ENCODE measurements around the gene ADGRL3.
A peak's percentile ranks its signal among the peaks of the same experiment; 100 is the strongest.

The ADGRL3 gene

GRCh38 chr4:61192392-61192791 lies 7.7 kb upstream of the ADGRL3 start:
- no peak for DNase-seq (ENCODE audit: low spot score)
- no peaks in the 10 kb centered on the region for H3K4me1 ChIP-seq (ENCODE audit: insufficient read depth, poor library complexity, severe bottlenecking)
- TF ChIP-seq CTCF (IDR thresholded peaks at IDR 0.05; ENCODE audit: poor library complexity, severe bottlenecking): no peak
- H3K4me3 ChIP-seq (ENCODE audit: severe bottlenecking): no peak overlapping the region
- H3K9me3 ChIP-seq (ENCODE audit: severe bottlenecking): no peaks in the 10 kb centered on the region
- ATAC-seq (ENCODE audit: low read depth): no peak
- H3K36me3 ChIP-seq (ENCODE audit: low read depth): no peaks in the 10 kb centered on the region
- H3K27me3 ChIP-seq (ENCODE audit: insufficient read depth, poor library complexity, severe bottlenecking): no peaks in the 10 kb centered on the region
- H3K27ac ChIP-seq (ENCODE audit: poor library complexity, severe bottlenecking): no peak overlapping the region

- H3K27ac ChIP-seq (ENCODE audit: poor library complexity, severe bottlenecking): no peak overlapping the region
- ATAC-seq (ENCODE audit: low read depth) (no peak), DNase-seq (ENCODE audit: low spot score) (no peak)
- H3K9me3 ChIP-seq (ENCODE audit: severe bottlenecking): no peaks in the 10 kb centered on the region
- H3K36me3 ChIP-seq (ENCODE audit: low read depth): no peaks in the 10 kb centered on the region
- H3K4me1 ChIP-seq (ENCODE audit: insufficient read depth, poor library complexity, severe bottlenecking): no peaks in the 10 kb centered on the region
- TF ChIP-seq CTCF (IDR thresholded peaks at IDR 0.05; ENCODE audit: poor library complexity, severe bottlenecking): no peak
- peaks cover 3% of the 10 kb centered on the region for H3K27me3 ChIP-seq (ENCODE audit: insufficient read depth, poor library complexity, severe bottlenecking)
- no peak overlapping the region for H3K4me3 ChIP-seq (ENCODE audit: severe bottlenecking)
Measured at GRCh38 chr4:61193863-61194262, 6.3 kb upstream of the ADGRL3 start.

DNA sequence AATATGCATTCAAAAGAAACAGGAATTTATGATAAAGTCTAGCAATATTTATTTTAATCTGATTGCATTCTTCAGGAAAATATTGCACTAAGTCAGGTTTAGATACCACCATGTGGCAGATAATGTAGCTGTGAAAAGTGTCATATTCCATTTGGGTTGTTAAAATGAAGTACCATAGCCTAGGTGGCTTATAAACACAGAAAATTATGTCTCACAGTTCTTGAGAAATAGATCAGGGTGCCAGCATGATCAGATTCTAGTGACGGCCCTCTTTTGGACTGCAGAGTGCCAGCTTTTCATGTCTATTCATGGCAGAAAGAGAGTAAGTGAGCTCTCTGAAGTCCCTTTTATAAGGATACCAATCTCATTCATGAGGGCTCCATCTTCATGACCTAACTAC lies 5.6 kb upstream of the ADGRL3 start:
- TF ChIP-seq CTCF (IDR thresholded peaks at IDR 0.05; ENCODE audit: poor library complexity, severe bottlenecking): no peak
- Histone ChIP-seq H3K36me3 (ENCODE audit: low read depth) (no peaks in the 10 kb centered on the region), H3K27ac (ENCODE audit: poor library complexity, severe bottlenecking) (no peak overlapping the region), H3K9me3 (ENCODE audit: severe bottlenecking) (no peaks in the 10 kb centered on the region), H3K27me3 (ENCODE audit: insufficient read depth, poor library complexity, severe bottlenecking) (peaks cover 10% of the 10 kb centered on the region), H3K4me1 (ENCODE audit: insufficient read depth, poor library complexity, severe bottlenecking) (no peaks in the 10 kb centered on the region), H3K4me3 (ENCODE audit: severe bottlenecking) (no peak overlapping the region)
- ATAC-seq (ENCODE audit: low read depth) (no peak), DNase-seq (ENCODE audit: low spot score) (no peak)

- Histone ChIP-seq H3K27ac (ENCODE audit: poor library complexity, severe bottlenecking) (no peak overlapping the region), H3K9me3 (ENCODE audit: severe bottlenecking) (no peaks in the 10 kb centered on the region), H3K4me1 (ENCODE audit: insufficient read depth, poor library complexity, severe bottlenecking) (no peaks in the 10 kb centered on the region), H3K27me3 (ENCODE audit: insufficient read depth, poor library complexity, severe bottlenecking) (peaks cover 15% of the 10 kb centered on the region), H3K4me3 (ENCODE audit: severe bottlenecking) (no peak overlapping the region), H3K36me3 (ENCODE audit: low read depth) (no peaks in the 10 kb centered on the region)
- peak; percentile 27; the same call in 1 of the 3 replicates for ATAC-seq (ENCODE audit: low read depth)
- DNase-seq (ENCODE audit: low spot score): no peak
- no peak for TF ChIP-seq CTCF (IDR thresholded peaks at IDR 0.05; ENCODE audit: poor library complexity, severe bottlenecking)
Measured at GRCh38 chr4:61195101-61195500, 5.0 kb upstream of the ADGRL3 start.

DNA sequence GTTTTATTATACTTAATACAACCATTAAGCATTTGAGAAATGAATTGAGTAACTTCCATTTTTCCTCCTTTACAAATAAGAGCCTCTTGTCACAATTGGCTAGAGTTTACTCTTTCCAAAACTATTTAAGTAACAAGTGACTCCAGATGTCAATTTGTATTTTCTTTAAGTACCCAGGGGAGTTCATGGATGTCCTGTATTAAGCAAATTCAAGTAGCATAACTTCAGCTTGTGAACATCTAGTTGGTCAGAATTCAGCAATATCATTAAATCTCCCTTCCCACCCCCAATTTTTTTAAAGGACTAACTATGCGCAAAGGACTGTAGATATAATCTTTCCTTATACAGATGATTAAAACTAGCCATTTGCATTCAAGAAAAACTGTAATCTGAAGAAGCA lies 1.4 kb upstream of the ADGRL3 start:
- no peaks in the 10 kb centered on the region for H3K9me3 ChIP-seq (ENCODE audit: severe bottlenecking)
- peaks cover 50% of the 10 kb centered on the region for H3K27me3 ChIP-seq (ENCODE audit: insufficient read depth, poor library complexity, severe bottlenecking)
- DNase-seq (ENCODE audit: low spot score) (no peak), ATAC-seq (ENCODE audit: low read depth) (no peak)
- H3K4me3 ChIP-seq (ENCODE audit: severe bottlenecking): no peak overlapping the region
- H3K27ac ChIP-seq (ENCODE audit: poor library complexity, severe bottlenecking): no peak overlapping the region
- no peaks in the 10 kb centered on the region for H3K36me3 ChIP-seq (ENCODE audit: low read depth)
- TF ChIP-seq CTCF (IDR thresholded peaks at IDR 0.05; ENCODE audit: poor library complexity, severe bottlenecking): no peak
- H3K4me1 ChIP-seq (ENCODE audit: insufficient read depth, poor library complexity, severe bottlenecking): no peaks in the 10 kb centered on the region

All from RWPE2 (cell line).